Neural progenitor cell (in vitro differentiated cells): ENCODE data around the gene HELZ2. TPM values are rescaled to one million over a fixed set of nuclear protein-coding genes. Genes with fewer than 3 reads are reported as not detected.

Source experiments
- DNase-seq: peaks from one replicate; pipeline ENCODE4 v3.0.0-alpha.2; 2016; ENCODE audit warnings: low spot score
- H2AFZ ChIP-seq: fragments of 200-600 bp; sonication (generic); replicated peaks from 2 replicates; pipeline ENCODE4 v1.6.1; 2016; ENCODE audit warnings: antibody characterized with exemption
- H3F3A ChIP-seq: fragments of 200-600 bp; sonication (generic); 2 replicates; pipeline ENCODE4 v1.6.1; 2016; ENCODE audit warnings: antibody characterized with exemption, low read depth
- H3K27ac ChIP-seq: fragments of 200-600 bp; sonication (generic); 2 replicates; pipeline ENCODE4 v1.5.1; 2016; ENCODE audit warnings: mild to moderate bottlenecking
- H3K27me3 ChIP-seq: fragments of 200-600 bp; sonication (generic); 2 replicates; pipeline ENCODE4 v1.6.1; 2016; ENCODE audit warnings: mild to moderate bottlenecking, moderate library complexity
- H3K36me3 ChIP-seq: fragments of 200-600 bp; sonication (generic); 2 replicates; pipeline ENCODE4 v1.5.1; 2016
- H3K4me1 ChIP-seq: fragments of 200-600 bp; sonication (generic); 2 replicates; pipeline ENCODE4 v1.6.1; 2016; ENCODE audit warnings: mixed run types
- H3K4me2 ChIP-seq: fragments of 200-600 bp; sonication (generic); 2 replicates; pipeline ENCODE4 v1.6.1; 2016
- H3K4me3 ChIP-seq: fragments of 200-600 bp; sonication (generic); 2 replicates; pipeline ENCODE4 v1.5.1; 2016
- H3K79me2 ChIP-seq: fragments of 200-600 bp; sonication (generic); 2 replicates; pipeline ENCODE4 v1.6.1; 2016; ENCODE audit warnings: low read depth
- H3K9ac ChIP-seq: fragments of 200-600 bp; sonication (generic); 2 replicates; pipeline ENCODE4 v1.6.1; 2016
- H3K9me3 ChIP-seq: fragments of 200-600 bp; sonication (generic); 2 replicates; pipeline ENCODE4 v1.5.1; 2016; ENCODE audit warnings: low read depth
- H4K20me1 ChIP-seq: fragments of 200-600 bp; sonication (generic); 2 replicates; pipeline ENCODE4 v1.6.1; 2016; ENCODE audit warnings: low read depth
- H3K27ac Mint-ChIP-seq: 3 replicates; pipeline ENCODE4 v1.8.0; 2021; ENCODE audit warnings: mixed read lengths
- H3K27me3 Mint-ChIP-seq: 2 replicates; pipeline ENCODE4 v1.8.0; 2022; ENCODE audit warnings: low read depth, mild to moderate bottlenecking, inconsistent platforms, moderate library complexity, mixed read lengths; ENCODE audit not compliant: insufficient read depth
- H3K36me3 Mint-ChIP-seq: 3 replicates; pipeline ENCODE4 v1.8.0; 2021; ENCODE audit warnings: mixed read lengths
- H3K4me1 Mint-ChIP-seq: 3 replicates; pipeline ENCODE4 v1.8.0; 2021; ENCODE audit warnings: mixed read lengths
- H3K4me3 Mint-ChIP-seq: 3 replicates; pipeline ENCODE4 v1.8.0; 2021; ENCODE audit warnings: mild to moderate bottlenecking, moderate library complexity, mixed read lengths
- H3K9me3 Mint-ChIP-seq: 3 replicates; pipeline ENCODE4 v1.8.0; 2020; ENCODE audit warnings: mixed read lengths
- CTCF ChIP-seq: fragments of 200-600 bp; sonication (generic); IDR thresholded peaks from 2 replicates; pipeline ENCODE4 v1.5.1; 2017; ENCODE audit warnings: antibody characterized with exemption, mild to moderate bottlenecking
- EZH2 ChIP-seq: fragments of 200-600 bp; sonication (generic); IDR thresholded peaks from 2 replicates; pipeline ENCODE4 v1.6.1; 2017; ENCODE audit warnings: antibody characterized with exemption, mild to moderate bottlenecking, moderate library complexity
- EZH2phosphoT487 ChIP-seq: fragments of 200-600 bp; sonication (generic); IDR thresholded peaks from 2 replicates; pipeline ENCODE4 v1.6.1; 2017; ENCODE audit warnings: antibody characterized with exemption
- total RNA-seq: library from RNA; depleted of rRNA; stranded (reverse); fragments of >200 nt; gene quantifications from 2 replicates; pipeline ENCODE4 v1.2.3, GENCODE V29; 2015; ENCODE audit warnings: low replicate concordance

Gene HELZ2
- total RNA-seq, 1 donor from 2014 or later = 2.9 TPM

- no peak overlapping the region for H3K4me2 ChIP-seq
- H3K36me3 ChIP-seq = no peaks in the 10 kb centered on the region
- H4K20me1 ChIP-seq = no peaks in the 10 kb centered on the region
- DNase-seq = no peak
- no peak overlapping the region for H3K27ac ChIP-seq
- Mint-ChIP-seq H3K27me3 (peaks cover 3% of the 10 kb centered on the region), H3K4me1 (no peaks in the 10 kb centered on the region), H3K9me3 (no peaks in the 10 kb centered on the region), H3K27ac (no peak overlapping the region), H3K4me3 (no peak overlapping the region), H3K36me3 (no peaks in the 10 kb centered on the region)
- H3F3A ChIP-seq = no peaks in the 10 kb centered on the region
- no peak overlapping the region for H3K9ac ChIP-seq
- no peaks in the 10 kb centered on the region for H3K79me2 ChIP-seq
- no peaks in the 10 kb centered on the region for H3K9me3 ChIP-seq
- TF ChIP-seq EZH2phosphoT487 = no peak
- no peaks in the 10 kb centered on the region for H3K4me1 ChIP-seq
- no peaks in the 10 kb centered on the region for H3K27me3 ChIP-seq
- H3K4me3 ChIP-seq = no peak overlapping the region
- H2AFZ ChIP-seq = no peak overlapping the region
Measured at GRCh38 chr20:63565699-63566335, 8.2 kb downstream of the HELZ2 start.

GRCh38 chr20:63565021-63565698 is 8.9 kb downstream of the HELZ2 start:
- H3F3A ChIP-seq = no peaks in the 10 kb centered on the region
- Mint-ChIP-seq H3K27ac (no peak overlapping the region), H3K4me1 (no peaks in the 10 kb centered on the region), H3K27me3 (peaks cover 3% of the 10 kb centered on the region), H3K36me3 (no peaks in the 10 kb centered on the region), H3K4me3 (no peak overlapping the region), H3K9me3 (no peaks in the 10 kb centered on the region)
- H4K20me1 ChIP-seq = no peaks in the 10 kb centered on the region
- no peak overlapping the region for H3K27ac ChIP-seq
- no peaks in the 10 kb centered on the region for H3K36me3 ChIP-seq
- H3K79me2 ChIP-seq = no peaks in the 10 kb centered on the region
- no peak for DNase-seq
- H3K4me2 ChIP-seq = no peak overlapping the region
- H2AFZ ChIP-seq = no peak overlapping the region
- no peaks in the 10 kb centered on the region for H3K9me3 ChIP-seq
- no peaks in the 10 kb centered on the region for H3K27me3 ChIP-seq
- TF ChIP-seq EZH2phosphoT487 = no peak
- no peak for TF ChIP-seq EZH2
- no peak for TF ChIP-seq CTCF
- no peak overlapping the region for H3K4me3 ChIP-seq
- H3K9ac ChIP-seq = no peak overlapping the region
- no peaks in the 10 kb centered on the region for H3K4me1 ChIP-seq

- Histone ChIP-seq H3K27me3 (no peaks in the 10 kb centered on the region), H3K4me1 (no peaks in the 10 kb centered on the region), H3K9me3 (no peaks in the 10 kb centered on the region), H3K27ac (no peak overlapping the region), H4K20me1 (no peaks in the 10 kb centered on the region), H3K79me2 (no peaks in the 10 kb centered on the region), H3F3A (no peaks in the 10 kb centered on the region), H3K9ac (no peak overlapping the region), H3K4me2 (no peak overlapping the region), H3K36me3 (no peaks in the 10 kb centered on the region), H2AFZ (no peak overlapping the region), H3K4me3 (no peak overlapping the region)
- Mint-ChIP-seq H3K27ac (no peak overlapping the region), H3K4me3 (no peak overlapping the region), H3K36me3 (no peaks in the 10 kb centered on the region), H3K9me3 (no peaks in the 10 kb centered on the region), H3K4me1 (no peaks in the 10 kb centered on the region), H3K27me3 (peaks cover 3% of the 10 kb centered on the region)
- no peak for TF ChIP-seq EZH2phosphoT487
- no peak for TF ChIP-seq EZH2
- no peak for TF ChIP-seq CTCF
- DNase-seq = no peak
Measured at GRCh38 chr20:63564036-63564810, 9.8 kb downstream of the HELZ2 start.
